HG03378 (cell line): Measurements from ENCODE around the gene ARHGEF39.
"Not testable (repeated sequence)": the region's sequence is repeated elsewhere in the genome, so short reads cannot be mapped to it uniquely, and the experiment has no call there.

ENCODE experiments used
- ATAC-seq: cut with Tn5 transposase; IDR thresholded peaks from one replicate; pipeline ENCODE4 v1.9.1; 2021; ENCODE audit warnings: mild to moderate bottlenecking, moderate library complexity; ENCODE audit not compliant: unreplicated experiment

Gene ARHGEF39

DNA sequence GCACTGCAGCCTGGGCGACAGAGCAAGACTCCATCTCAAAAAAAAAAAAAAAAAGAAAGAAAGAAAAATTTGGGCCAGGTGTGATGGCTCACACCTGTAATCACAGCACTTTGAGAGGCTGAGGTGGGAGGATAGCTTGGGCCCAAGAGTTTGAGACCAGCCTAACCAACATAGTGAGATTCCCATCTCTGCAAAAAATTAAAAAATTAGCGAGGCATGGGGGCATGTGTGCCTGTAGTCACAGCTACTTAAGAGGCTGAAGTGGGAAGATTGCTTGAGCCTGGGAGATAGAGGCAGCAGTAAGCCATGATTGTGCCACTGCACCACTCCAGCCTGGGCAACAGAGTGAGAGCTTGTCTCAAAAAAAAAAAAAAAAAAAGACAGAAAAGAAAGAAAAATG is 11.4 kb downstream of the ARHGEF39 start:
- ATAC-seq, result no peak

DNA sequence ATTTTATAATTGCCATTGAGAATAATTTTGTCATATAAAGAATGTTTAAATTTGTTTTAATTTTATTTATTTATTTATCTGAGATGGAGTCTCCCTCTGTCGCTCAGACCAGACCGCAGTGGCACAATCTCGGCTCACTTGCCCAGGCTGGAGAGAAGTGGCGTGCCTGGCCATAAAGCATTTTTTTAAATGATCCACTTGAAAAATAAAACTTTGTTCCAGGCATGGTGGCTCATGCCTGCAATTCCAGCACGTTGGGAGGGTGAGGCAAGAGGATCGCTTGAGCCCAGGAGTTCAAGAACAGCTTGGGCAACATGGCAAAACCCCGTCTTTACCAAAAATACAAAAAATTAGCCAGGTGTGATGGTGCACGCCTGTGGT is 12.2 kb downstream of the ARHGEF39 start:
- ATAC-seq, result no peak

DNA sequence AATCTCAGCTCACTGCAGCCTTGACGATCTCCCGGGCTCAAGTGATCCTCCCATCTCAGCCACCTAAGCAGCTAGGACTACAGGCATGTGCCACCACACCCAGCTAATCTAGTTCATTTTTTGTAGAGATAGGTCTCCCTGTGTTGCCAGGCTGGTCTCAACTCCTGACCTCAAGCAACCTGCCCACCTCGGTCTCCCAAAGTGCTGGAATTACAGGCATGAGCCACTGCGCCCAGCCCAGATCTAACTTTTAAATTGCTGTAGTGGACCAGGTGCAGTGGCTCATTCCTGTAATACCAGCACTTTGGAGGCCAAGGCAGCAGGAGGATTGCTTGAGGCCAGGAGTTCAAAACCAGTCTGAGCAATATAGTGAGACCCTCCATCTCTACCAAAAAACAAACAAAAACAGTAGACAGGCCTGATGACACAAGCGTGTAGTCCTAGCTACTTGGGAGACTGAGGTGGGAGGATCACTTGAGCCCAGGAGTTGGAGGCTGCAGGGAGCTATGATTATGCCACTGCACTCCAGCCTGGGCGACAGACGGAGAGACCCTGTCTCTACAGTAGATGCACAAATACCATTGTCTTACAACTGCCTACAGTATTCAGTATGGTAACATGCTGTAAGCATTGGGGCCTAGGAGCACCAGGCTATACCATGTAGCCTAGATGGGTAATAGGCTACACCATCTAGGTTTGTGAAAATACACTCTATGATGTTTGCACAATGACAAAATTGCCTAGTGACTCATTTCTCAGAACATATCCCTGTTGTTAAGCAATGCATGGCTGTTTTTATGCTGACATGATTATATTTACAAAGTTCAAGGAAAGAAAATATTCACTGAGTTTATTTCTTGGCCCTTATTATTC is 12.8 kb downstream of the ARHGEF39 start:
- no peak for ATAC-seq

DNA sequence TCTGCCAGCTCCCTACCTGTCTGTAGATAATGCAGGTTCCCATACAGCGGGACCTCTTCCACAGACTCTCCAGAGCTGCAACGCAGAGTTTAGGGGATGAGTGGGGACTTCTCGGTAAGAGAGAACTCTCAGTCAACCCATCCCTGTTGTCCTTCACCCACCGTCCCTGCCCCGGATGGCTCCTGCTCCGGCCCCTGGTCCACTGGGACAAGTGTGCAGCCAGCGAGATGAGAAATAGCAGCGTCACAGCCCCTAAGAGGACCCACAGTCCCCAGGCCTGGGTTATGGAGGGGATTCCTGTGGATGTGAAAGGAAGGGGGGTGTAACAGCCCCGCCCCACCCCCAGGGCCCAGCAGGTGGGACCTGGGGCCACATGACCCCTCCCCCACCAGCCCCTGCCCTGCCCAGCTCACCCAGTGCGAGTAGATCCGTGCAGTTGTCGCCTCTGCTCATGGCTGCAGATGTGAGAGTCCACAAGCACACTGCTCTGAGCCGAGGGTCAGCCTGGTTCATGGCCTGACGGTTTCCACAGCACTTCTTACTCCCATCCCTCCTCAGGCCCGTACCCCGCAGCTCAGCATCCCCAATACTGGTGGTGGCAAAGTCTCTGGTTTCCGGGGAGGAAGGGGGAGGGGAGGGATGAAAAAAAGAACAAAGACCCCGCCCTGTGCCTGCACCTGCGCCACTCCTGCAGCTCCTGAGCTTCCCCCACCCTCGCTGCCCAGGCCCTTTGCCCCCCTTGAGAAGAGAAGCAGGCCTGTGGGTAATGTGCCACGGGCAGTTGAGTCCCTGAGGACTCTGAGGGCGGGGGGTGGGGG is 14.4 kb downstream of the ARHGEF39 start, which contains the start of gene SIT1:
TSS of gene SIT1 (minus strand) at position 591 of the 818 bp plus-strand sequence. CDS start at position 513, 78 bp downstream.
- no peak for ATAC-seq

DNA sequence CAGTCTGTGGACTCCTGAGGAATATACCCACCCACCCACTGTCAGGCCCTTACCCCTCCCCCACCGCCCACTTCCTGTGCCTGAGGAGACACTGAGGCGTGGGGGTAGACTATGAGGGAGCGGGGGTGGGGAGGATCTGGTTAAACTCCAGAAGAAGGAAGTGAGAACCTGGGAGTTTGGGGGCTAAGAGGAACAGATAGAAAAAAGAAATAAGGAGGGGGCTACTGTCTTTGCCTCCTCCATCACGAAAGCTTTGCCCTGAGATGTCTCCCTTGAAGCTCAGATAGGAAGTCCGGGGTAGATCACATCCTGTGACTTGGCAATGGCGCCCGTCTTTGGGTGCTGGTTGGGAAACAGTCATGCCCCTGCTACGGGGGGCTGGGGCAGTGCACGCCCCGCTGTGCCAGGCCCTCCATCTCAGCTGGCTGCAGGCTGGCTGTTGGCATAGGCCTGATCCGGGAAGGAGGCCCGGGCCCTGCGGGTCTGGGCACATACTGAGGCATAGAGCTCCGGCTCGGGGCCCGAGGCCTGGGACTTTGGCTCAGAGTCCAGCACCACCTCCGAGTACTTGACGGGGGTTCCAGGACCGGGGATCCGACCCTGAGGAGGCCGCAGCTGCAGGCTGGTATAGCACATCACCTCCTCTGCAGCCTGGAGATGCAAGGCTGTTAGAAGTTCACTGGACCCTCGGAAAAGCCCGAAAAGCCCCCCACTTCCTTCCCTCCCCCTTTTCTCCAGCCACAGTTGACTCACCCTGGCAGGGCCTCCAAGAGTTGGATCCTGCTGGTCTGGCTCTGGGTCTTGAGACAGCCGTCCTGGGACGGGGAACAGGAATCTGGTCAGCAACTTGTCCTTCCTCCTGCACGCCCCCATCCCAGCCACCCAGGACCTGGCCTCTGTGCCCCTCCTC is 15.3 kb downstream of the ARHGEF39 start:
- no peak for ATAC-seq

DNA sequence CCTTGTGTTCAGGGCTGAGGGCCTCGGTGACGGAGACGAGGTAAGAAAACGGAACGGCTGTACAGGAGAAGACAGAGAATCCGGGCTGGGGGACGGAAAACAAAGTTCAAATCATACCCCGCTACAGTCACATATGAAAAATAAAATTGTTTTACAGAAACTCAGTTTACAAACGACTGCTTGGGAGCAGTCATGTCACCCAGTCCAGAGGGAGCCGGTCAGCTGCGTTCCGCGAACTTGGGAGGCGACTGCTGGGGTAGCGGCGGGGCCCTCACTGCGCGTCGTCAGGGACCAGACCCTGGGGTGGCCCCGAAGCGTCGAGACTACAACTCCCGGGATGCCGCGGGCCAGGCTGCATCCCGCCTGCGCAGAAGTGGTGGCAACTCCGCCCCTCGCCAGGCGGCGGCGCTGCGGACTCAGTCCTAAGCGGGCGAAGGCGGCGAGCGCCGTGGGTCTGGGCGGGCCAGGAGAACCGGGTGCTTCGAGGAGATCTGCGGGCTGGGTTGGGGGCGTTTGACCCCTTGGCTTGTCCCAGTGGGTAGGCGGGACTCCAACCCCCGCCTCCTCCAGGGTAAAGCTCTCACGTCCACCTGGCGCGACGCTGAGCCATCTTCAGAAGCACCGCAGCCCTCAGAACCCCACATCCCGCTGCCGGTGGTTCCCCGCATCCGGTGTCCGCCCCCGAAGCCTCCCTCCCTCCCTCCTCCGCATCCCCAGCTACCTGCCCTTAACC is 18.3 kb downstream of the ARHGEF39 start:
- peak; percentile 77 for ATAC-seq

DNA sequence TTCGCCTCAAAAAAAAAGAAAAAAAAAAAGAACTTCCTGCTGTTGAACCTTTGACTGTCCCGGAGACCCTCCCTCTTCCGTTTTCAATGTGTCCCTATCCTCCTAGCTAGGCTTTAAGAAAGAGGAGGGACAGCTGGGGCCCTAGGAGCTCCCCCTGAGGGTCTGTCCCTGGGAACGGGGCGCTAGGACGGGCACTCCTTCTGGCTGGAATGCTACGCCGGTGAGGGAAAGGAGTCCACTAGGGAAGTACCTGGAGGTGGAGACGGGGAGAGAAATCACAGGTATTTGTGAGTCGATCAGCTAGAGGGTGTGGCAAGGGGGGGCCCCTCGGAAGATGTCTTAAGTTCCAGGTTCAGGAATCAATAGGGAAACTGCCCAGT is 18.9 kb downstream of the ARHGEF39 start:
- ATAC-seq, result no peak

DNA sequence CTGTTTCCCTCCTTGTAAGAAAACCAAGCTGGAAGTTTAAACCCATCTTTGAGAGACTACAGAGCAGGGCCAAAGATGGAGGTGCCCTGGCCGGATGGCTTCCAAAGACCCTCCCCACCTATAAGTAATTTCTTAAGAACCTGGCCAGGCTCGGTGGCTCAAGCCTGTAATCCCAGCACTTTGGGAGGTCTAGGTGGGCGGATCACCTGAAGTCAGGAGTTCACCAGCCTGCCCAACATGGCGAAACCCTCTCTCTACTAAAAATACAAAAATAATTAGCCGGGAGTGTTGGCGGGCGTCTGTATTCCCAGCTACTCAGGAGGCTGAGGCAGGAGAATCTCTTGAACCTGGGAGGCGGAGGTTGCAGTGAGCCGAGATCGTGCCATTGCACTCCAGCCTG is 19.3 kb downstream of the ARHGEF39 start:
- not testable (repeated sequence) for ATAC-seq

DNA sequence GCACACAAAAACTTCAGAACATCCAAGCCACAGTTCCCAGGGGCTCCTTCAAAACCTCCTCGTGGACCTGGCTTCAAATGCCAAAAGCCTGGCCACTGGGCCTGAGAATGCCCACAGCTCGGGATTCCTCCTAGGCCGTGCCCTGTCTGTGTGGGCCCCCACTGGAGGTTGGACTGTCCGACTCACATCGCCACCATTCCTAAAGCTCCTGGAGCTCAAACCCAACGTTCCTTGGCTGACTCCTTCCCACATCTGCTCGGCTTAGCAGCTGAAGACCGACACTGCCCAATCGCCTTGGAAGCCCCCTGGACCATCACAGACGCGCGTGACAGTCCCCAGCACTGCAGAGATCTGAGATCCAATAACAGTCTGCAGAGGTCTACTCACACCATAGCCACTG is 21.9 kb downstream of the ARHGEF39 start:
- no peak for ATAC-seq

DNA sequence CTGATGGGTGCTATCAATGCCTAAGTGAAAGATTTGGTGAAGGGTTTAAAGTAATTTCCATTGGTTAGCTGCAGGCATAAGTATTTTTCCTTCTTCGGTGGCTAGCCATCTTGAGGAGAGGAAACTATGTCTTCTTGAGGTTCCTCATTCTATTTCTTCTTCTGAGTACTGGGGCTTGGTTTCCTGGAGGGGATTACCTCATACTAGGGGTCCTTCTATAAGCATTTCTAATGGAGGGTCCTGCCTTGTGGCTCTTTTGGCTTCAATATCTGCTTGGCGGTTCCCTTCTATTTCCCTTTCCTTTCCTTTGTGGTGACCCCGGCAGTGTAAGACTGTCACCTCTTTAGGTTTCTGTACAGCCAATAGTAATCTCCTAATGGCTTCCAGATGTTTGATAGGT is 23.5 kb downstream of the ARHGEF39 start:
- not testable (repeated sequence) for ATAC-seq

DNA sequence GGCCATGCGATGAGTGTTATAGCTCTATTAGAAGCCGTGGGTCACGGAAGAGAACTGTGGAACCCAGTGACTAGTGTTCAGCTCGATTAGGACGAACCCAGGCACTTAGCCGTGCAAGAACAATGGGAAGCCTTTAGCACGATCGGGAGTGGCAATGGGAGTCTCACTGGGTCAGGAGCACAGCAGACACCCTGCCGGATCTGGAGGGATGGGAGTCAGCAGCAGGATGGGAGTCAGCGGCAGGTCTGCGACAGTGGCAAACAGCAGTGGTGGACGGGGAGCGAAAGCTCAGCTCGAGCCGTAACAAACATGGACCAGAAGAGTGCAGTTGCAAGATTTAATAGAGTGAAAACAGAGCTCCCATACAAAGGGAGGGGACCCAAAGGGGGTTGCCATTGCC is 24.6 kb downstream of the ARHGEF39 start:
- ATAC-seq, result not testable (repeated sequence)

DNA sequence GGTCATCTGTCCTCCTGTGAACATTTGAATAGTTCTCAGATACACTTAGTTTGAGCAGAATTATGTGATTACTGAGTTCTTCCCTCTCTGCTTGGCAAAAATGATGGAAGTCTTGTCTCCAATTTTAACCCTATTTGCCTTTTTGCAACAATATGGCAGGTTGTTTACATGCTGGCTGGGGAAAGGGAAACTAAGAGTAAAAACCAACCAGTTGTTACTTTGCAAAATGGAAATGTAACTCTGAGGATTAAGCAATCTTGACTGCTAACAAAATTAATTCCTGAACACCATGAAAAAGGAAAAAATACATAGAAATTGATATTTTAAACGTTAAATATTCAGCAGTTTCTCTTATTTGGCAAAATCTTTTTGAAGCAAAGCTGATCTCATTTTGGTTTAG is 25.4 kb downstream of the ARHGEF39 start:
- ATAC-seq, result no peak

DNA sequence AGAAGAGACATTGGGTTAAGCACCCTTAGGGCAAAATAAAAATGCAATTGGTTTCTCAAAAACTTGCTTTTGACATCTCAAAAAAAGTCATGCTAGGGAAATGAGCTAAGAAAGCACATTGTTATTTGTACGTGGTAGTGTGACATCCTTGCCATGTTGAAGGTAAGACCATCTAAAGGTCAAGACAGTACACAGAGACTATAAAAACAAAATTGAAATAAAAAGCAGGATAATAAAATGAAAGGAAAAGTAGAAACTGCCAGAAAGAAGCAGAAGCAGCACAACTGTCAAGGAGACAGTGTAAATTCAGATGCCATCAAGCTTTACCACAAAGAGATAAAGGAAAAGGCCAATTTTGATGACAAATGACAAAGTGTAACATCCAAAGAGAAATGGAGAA is 25.8 kb downstream of the ARHGEF39 start:
- not testable (repeated sequence) for ATAC-seq

DNA sequence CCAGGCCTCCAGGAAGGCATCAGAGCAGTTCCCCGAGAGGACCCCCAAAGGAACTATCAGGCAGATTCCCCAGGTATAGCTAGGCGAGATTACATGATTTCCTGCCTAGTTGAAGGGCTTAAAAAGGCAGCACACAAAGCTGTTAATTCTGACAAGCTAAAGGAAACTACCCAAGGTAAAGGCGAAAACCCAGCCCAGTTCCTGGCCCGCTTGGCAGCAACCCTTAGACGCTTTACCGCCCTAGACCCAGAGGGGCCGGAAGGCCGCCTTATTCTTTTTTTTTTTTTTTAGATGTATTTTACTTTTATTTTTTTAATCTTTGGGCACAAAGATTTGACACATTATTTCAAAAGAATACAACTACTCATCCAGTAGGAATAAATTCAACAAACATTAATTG is 26.2 kb downstream of the ARHGEF39 start:
- ATAC-seq, result not testable (repeated sequence)

DNA sequence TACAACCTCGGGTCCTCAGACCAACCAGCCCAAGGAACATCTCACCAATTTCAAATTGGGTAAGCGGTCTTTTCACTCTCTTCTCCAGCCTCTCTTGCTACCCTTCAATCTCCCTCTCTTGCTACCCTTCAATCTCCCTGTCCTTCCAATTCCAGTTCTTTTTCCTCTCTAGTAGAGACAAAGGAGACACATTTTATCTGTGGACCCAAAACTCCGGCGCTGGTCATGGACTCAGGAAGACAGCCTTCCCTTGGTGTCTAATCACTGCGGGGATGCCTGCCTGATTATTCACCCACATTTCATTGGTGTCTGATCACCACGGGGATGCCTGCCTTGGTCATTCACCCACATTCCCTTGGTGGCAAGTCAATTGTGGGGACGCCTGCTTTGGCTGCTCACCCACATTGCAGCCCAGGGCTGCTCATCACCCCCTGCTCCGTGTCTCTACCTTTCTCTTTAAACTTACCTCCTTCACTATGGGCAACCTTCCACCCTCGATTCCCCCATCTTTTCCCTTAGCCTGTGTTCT is 27.5 kb downstream of the ARHGEF39 start:
- not testable (repeated sequence) for ATAC-seq

DNA sequence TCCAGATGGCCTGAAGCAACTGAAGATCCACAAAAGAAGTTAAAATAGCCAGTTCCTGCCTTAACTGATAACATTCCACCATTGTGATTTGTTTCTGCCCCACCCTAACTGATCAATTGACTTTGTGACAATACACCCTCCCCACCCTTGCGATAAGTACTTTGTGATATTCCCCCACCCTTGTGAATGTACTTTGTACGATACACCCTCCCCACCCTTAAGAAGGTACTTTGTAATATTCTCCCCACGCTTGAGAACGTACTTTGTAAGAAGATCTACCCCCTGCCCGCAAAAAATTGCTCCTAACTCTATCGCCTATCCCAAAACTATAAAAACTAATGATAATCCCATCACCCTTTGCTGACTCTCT is 28.1 kb downstream of the ARHGEF39 start:
- ATAC-seq, result not testable (repeated sequence)

DNA sequence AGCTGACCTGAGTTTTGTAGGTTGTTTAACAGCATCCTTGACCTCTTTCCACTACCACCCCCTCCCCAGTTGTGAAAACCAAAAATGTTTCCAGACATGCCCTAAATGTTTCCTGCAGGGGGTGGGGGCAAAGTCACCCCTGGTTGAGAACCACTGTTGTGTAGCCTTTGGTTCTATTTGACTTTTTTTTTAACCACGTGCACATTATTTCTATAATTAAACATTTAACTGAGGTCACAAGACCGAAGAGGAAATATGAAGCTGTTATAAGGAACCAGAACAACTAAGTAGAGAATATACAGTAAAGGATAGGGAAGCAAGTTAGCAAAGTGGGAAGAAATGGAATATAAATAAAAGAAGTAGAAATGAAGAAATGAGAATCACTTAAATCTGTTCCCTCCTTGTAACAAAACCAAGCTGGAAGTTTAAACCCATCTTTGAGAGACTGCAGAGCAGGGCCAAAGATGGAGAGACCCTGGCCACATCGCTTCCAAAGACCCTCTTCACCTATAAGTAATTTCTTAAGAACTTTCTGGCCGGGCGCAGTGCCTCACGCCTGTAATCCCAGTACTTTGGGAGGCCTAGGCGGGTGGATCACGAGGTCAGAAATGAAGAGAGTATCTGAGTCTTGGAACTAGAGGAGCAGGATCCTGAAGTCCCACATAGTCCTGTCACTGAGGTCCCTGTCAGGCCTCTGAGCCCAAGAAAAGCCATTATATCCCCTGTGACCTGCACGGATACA is 28.7 kb downstream of the ARHGEF39 start:
- ATAC-seq, result no peak

DNA sequence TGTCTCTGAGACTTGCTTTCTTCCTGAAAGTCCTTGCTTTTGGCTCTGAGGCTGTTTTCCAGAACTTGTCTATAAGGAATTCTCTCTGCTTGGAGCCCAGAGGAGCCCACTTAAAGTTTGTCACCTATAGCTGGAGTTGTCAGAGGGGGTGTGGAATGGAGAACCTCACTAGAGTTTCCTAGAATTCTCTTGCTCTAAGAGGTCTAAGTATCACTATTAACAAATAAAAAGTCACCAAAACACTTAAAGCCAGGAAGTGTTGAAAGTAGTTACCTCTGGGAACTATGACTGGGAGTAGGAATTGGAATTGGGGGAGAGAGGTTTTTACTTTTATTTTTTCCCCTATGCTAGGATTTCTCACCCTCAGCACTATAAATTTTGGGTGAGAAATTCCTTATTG is 29.3 kb downstream of the ARHGEF39 start:
- no peak for ATAC-seq

DNA sequence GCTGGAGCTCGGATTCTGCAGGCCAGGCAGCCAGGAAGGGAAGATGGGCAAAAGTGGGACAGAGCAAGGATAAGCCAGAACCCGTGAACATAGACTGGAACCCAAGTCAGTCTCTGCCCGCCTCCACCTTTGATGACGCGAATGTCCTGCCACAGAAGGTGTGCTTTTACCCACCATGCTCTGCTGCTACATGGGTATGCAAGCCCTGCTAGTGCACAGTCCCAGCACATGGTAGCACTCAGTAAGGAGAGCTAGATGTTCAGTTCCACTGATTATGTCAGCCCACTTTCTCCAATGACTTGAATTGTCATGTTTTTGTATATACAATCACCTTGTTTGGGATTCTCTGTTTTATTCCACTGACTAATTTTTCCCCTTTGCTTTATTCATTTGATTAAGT is 35.4 kb downstream of the ARHGEF39 start:
- no peak for ATAC-seq
